Measurements from ENCODE around the gene TNS2. TPM values are rescaled to one million over a fixed set of nuclear protein-coding genes. Genes with fewer than 3 reads are reported as not detected.

TNS2 gene
- total and polyA plus RNA-seq, 10 of the 15 experiments (the other 5 are each of a cell fraction or from before 2014, with no cell fraction given): 0.03 to 0.72 (median 0.16) TPM; not detected in 4

GRCh38 chr12:53005215-53005985 is 44.5 kb upstream of the TNS2 start:
- Histone ChIP-seq H3K27ac (ENCODE audit: control insufficient read depth, insufficient read depth) (peak overlapping the region; percentile 75), H3K4me1 (ENCODE audit: control insufficient read depth, insufficient read depth, low read length) (peaks cover 2% of the 10 kb centered on the region; the same call in 1 of the 2 replicates), H3K27me3 (replicated peaks in 1 of 2; ENCODE audit: control insufficient read depth in 2 of 2, insufficient read depth in 2 of 2, low read length in 1 of 2) (no peaks in the 10 kb centered on the region), H3K79me2 (ENCODE audit: control insufficient read depth, insufficient read depth, low read length) (peaks cover 48% of the 10 kb centered on the region), H3K9ac (ENCODE audit: control insufficient read depth, insufficient read depth, low read length) (peak overlapping the region; percentile 77), H3K36me3 (ENCODE audit: control insufficient read depth in 2 of 2, insufficient read depth in 2 of 2, low read length in 1 of 2) (peaks cover 0 to 4% of the 10 kb centered on the region in 2 experiments; a peak in 2 of 4 replicates), H3K4me2 (ENCODE audit: control insufficient read depth, insufficient read depth) (peak overlapping the region; percentile 87), H3K9me3 (replicated peaks; ENCODE audit: control insufficient read depth, insufficient read depth, low read length) (no peaks in the 10 kb centered on the region), H4K20me1 (ENCODE audit: control insufficient read depth, insufficient read depth) (peaks cover 5% of the 10 kb centered on the region; the same call in 1 of the 2 replicates), H2AFZ (ENCODE audit: control insufficient read depth, low read depth, low read length) (peak overlapping the region; percentile 77), H3K4me3 (peak overlapping the region; percentile 91)
- TSS peak; percentile 96 for BruUV-seq (replicated peaks)
- RAD21 ChIA-PET (ENCODE audit: unreplicated experiment): interaction anchor here (0.8 to 1.4 kb wide), 5 partner anchors 9 to 1555 kb away, joined by 3 to 5 read pairs (median 3); partner anchors contain the start of gene SPRYD3
- in situ Hi-C loops (cut with MboI) (no loop called here), intact Hi-C loops (cut with micrococcal nuclease; ENCODE audit: unreplicated experiment) (no loop called here)
- no peak for ATAC-seq
- POLR2A ChIA-PET: interaction anchor here (0.5 to 2.0 kb wide), 8 partner anchors 11 to 961 kb away, joined by 3 to 12 read pairs (median 3); partner anchors contain the start of gene SPRYD3
- DNase-seq (ENCODE audit: low read depth, low spot score): no peak
- 11% methylated on average over 28 of the region's 28 CpGs for WGBS (ENCODE audit: insufficient coverage, insufficient replicate concordance, low lambda C conversion rate, missing lambda C conversion rate)
- SMC1A ChIA-PET (ENCODE audit: uncharacterized antibody, unreplicated experiment): interaction anchor here (0.7 to 1.8 kb wide), 5 partner anchors 8 to 88 kb away, joined by 3 to 6 read pairs (median 3); no protein-coding TSS in a partner anchor
- TF ChIP-seq, protein P1, sequence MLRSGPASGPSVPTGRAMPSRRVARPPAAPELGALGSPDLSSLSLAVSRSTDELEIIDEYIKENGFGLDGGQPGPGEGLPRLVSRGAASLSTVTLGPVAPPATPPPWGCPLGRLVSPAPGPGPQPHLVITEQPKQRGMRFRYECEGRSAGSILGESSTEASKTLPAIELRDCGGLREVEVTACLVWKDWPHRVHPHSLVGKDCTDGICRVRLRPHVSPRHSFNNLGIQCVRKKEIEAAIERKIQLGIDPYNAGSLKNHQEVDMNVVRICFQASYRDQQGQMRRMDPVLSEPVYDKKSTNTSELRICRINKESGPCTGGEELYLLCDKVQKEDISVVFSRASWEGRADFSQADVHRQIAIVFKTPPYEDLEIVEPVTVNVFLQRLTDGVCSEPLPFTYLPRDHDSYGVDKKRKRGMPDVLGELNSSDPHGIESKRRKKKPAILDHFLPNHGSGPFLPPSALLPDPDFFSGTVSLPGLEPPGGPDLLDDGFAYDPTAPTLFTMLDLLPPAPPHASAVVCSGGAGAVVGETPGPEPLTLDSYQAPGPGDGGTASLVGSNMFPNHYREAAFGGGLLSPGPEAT (IDR thresholded peaks at IDR 0.05; ENCODE audit: low read depth): no peak
- TF ChIP-seq, protein P2, sequence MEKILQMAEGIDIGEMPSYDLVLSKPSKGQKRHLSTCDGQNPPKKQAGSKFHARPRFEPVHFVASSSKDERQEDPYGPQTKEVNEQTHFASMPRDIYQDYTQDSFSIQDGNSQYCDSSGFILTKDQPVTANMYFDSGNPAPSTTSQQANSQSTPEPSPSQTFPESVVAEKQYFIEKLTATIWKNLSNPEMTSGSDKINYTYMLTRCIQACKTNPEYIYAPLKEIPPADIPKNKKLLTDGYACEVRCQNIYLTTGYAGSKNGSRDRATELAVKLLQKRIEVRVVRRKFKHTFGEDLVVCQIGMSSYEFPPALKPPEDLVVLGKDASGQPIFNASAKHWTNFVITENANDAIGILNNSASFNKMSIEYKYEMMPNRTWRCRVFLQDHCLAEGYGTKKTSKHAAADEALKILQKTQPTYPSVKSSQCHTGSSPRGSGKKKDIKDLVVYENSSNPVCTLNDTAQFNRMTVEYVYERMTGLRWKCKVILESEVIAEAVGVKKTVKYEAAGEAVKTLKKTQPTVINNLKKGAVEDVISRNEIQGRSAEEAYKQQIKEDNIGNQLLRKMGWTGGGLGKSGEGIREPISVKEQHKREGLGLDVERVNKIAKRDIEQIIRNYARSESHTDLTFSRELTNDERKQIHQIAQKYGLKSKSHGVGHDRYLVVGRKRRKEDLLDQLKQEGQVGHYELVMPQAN (conservative IDR thresholded peaks at IDR 0.05): 0 out of 2 replicates have a peak, but pooled peaks have one; percentile 53
- no peak for FAIRE-seq
- CTCF ChIA-PET: interaction anchor here (0.6 to 3.6 kb wide), 7 partner anchors 19 to 121 kb away, joined by 3 to 14 read pairs (median 5); no protein-coding TSS in a partner anchor

All from GM12878 (cell line).